IMR-90 (cell line): ENCODE data around the gene PACS1. TPM values are rescaled to one million over a fixed set of nuclear protein-coding genes. Genes with fewer than 3 reads are reported as not detected.

Experiments used
- ATAC-seq: fragments of 200-7000 bp; cut with Tn5 transposase; 2 replicates; pipeline ENCODE4 v1.9.1; 2020; ENCODE audit warnings: low read depth, mild to moderate bottlenecking, moderate library complexity
- BruUV-seq: library from RNA; stranded (reverse); fragments of 400-500 nt; replicated peaks from 2 replicates; lab custom pipeline; 2021; lab: Mats Ljungman, UMichigan
- CTCF ChIA-PET: fragments of 300-600 bp; formaldehyde crosslinking; extraction: SDS; loops from one replicate; lab custom pipeline; 2021; ENCODE audit warnings: antibody characterized with exemption; lab: Yijun Ruan, JAX
- POLR2A ChIA-PET: fragments of 300-600 bp; sonication (Branson Sonifier 250); formaldehyde crosslinking; loops from one replicate; lab custom pipeline; 2022; ENCODE audit warnings: antibody characterized with exemption; ENCODE audit not compliant: unreplicated experiment; lab: Charles Lee
- DNase-seq: peaks from one replicate; pipeline ENCODE4 v3.0.0; 2013
- H2AFZ ChIP-seq: replicated peaks from 2 replicates; pipeline ENCODE3; 2013; ENCODE audit warnings: low read length, mild to moderate bottlenecking; ENCODE audit not compliant: poor library complexity
- H2AK5ac ChIP-seq: 2 replicates; pipeline ENCODE4 v1.6.1; 2013; ENCODE audit warnings: low read depth, low read length, inconsistent platforms
- H2AK9ac ChIP-seq: replicated peaks from 2 replicates; pipeline ENCODE3; 2013; ENCODE audit warnings: mild to moderate bottlenecking, low read depth, low read length, moderate library complexity; ENCODE audit not compliant: poor library complexity
- H2BK120ac ChIP-seq: 2 replicates; pipeline ENCODE4 v1.6.1; 2013; ENCODE audit warnings: low read depth, low read length, inconsistent platforms
- H2BK15ac ChIP-seq: 3 replicates; pipeline ENCODE4 v1.6.1; 2013; ENCODE audit warnings: low read depth, low read length, inconsistent platforms
- H2BK20ac ChIP-seq: 2 replicates; pipeline ENCODE4 v1.6.1; 2013; ENCODE audit warnings: low read depth, mild to moderate bottlenecking, inconsistent platforms, low read length, moderate library complexity
- H2BK5ac ChIP-seq: 2 replicates; pipeline ENCODE4 v1.6.1; 2013; ENCODE audit warnings: mild to moderate bottlenecking, low read depth, low read length, inconsistent platforms; ENCODE audit not compliant: poor library complexity, severe bottlenecking
- H3K14ac ChIP-seq: replicated peaks from 2 replicates; pipeline ENCODE4 v1.6.1; 2013; ENCODE audit warnings: low read depth, low read length, inconsistent platforms
- H3K18ac ChIP-seq: 2 replicates; pipeline ENCODE4 v1.6.1; 2013; ENCODE audit warnings: low read depth, low read length, control low read depth
- H3K23ac ChIP-seq: 2 replicates; pipeline ENCODE4 v1.6.1; 2013; ENCODE audit warnings: low read depth, low read length, inconsistent platforms
- H3K27ac ChIP-seq: 2 replicates; pipeline ENCODE4 v1.5.1; 2013; ENCODE audit warnings: mild to moderate bottlenecking, control low read depth, low read length; ENCODE audit not compliant: insufficient read depth
- H3K27me3 ChIP-seq: 2 replicates; pipeline ENCODE4 v1.6.1; 2013; ENCODE audit warnings: low read length; ENCODE audit not compliant: control insufficient read depth, insufficient read depth
- H3K36me3 ChIP-seq: 2 replicates; pipeline ENCODE4 v1.6.1; 2013; ENCODE audit warnings: low read length, mixed read lengths; ENCODE audit not compliant: control insufficient read depth, insufficient read depth
- H3K4ac ChIP-seq: 2 replicates; pipeline ENCODE4 v1.6.1; 2013; ENCODE audit warnings: low read depth, low read length, inconsistent platforms
- H3K4me1 ChIP-seq: 2 replicates; pipeline ENCODE4 v1.6.1; 2013; ENCODE audit warnings: low read length, mixed read lengths; ENCODE audit not compliant: control insufficient read depth, insufficient read depth
- H3K4me2 ChIP-seq: 2 replicates; pipeline ENCODE4 v1.6.1; 2013; ENCODE audit warnings: low read depth, mild to moderate bottlenecking, control low read depth, low read length, moderate library complexity
- H3K4me3 ChIP-seq: 2 replicates; pipeline ENCODE4 v1.5.1; 2013; ENCODE audit warnings: low read depth, mild to moderate bottlenecking, control low read depth, low read length, moderate library complexity; ENCODE audit not compliant: insufficient read depth
- H3K56ac ChIP-seq: 2 replicates; pipeline ENCODE4 v1.6.1; 2013; ENCODE audit warnings: low read length, inconsistent platforms; ENCODE audit not compliant: insufficient read depth; ENCODE audit errors: extremely low read depth
- H3K79me1 ChIP-seq, 2 experiments: 2 replicates each; pipeline ENCODE4 v1.6.1; 2013; ENCODE audit warnings: low read length in 2 of 2, inconsistent platforms in 1 of 2, low read depth in 1 of 2
- H3K9ac ChIP-seq: 2 replicates; pipeline ENCODE4 v1.6.1; 2013; ENCODE audit warnings: low read depth, low read length, control low read depth
- H3K9me1 ChIP-seq: 2 replicates; pipeline ENCODE4 v1.6.1; 2013; ENCODE audit warnings: low read length, inconsistent platforms; ENCODE audit not compliant: insufficient read depth
- H3K9me3 ChIP-seq: 2 replicates; pipeline ENCODE4 v1.6.1; 2013; ENCODE audit warnings: low read length; ENCODE audit not compliant: control insufficient read depth, insufficient read depth
- H4K20me1 ChIP-seq: 2 replicates; pipeline ENCODE4 v1.6.1; 2013; ENCODE audit warnings: low read length, inconsistent platforms; ENCODE audit not compliant: insufficient read depth
- H4K5ac ChIP-seq: 2 replicates; pipeline ENCODE4 v1.6.1; 2013; ENCODE audit warnings: mild to moderate bottlenecking, low read depth, low read length, control low read depth
- H4K8ac ChIP-seq, 2 experiments: 2 replicates each; pipeline ENCODE4 v1.6.1; 2013; ENCODE audit warnings: low read depth in 2 of 2, low read length in 2 of 2, control low read depth in 1 of 2, inconsistent platforms in 1 of 2
- H4K91ac ChIP-seq: 2 replicates; pipeline ENCODE4 v1.6.1; 2013; ENCODE audit warnings: low read depth, low read length, inconsistent platforms; ENCODE audit not compliant: insufficient read depth
- BHLHE40 ChIP-seq: fragments of 150-350 bp; IDR thresholded peaks from 2 replicates; pipeline ENCODE4 v1.6.1; 2016; ENCODE audit warnings: mild to moderate bottlenecking, low read depth, low read length
- CEBPB ChIP-seq: IDR thresholded peaks from 2 replicates; pipeline ENCODE4 v1.6.1; 2012; ENCODE audit warnings: low read depth, low read length, improper control_type of control experiment
- FOS ChIP-seq: fragments of 150-350 bp; IDR thresholded peaks from 2 replicates; pipeline ENCODE4 v1.6.1; 2016; ENCODE audit warnings: low read depth, low read length
- MAZ ChIP-seq: IDR thresholded peaks from 2 replicates; pipeline ENCODE4 v1.6.1; 2012; ENCODE audit warnings: low read depth, mild to moderate bottlenecking, low read length, improper control_type of control experiment, moderate library complexity, borderline replicate concordance
- RCOR1 ChIP-seq: IDR thresholded peaks from 2 replicates; pipeline ENCODE4 v1.6.1; 2012; ENCODE audit warnings: mild to moderate bottlenecking, low read length, improper control_type of control experiment; ENCODE audit not compliant: insufficient replicate concordance
- WGBS, 2 experiments: methylation state at CpG; one replicate each; pipeline versions ENCODE4 v1.1.5 to v1.1.7; 2013; ENCODE audit warnings: missing lambda C conversion rate in 2 of 2; ENCODE audit not compliant: insufficient read length in 1 of 2; ENCODE audit errors: extremely low coverage in 2 of 2; 5-methylcytosine and 5-hydroxymethylcytosine counted together
- dilution Hi-C: fragments of 300-500 bp; cut with HindIII; formaldehyde crosslinking; loops from one replicate; pipeline ENCODE4 v1.14.3; 2018; ENCODE audit warnings: low sequenced_read_pairs; ENCODE audit not compliant: unreplicated experiment
- in situ Hi-C: fragments of 300-500 bp; cut with MboI; formaldehyde crosslinking; loops from 3 replicates; pipeline ENCODE4 v1.14.3; 2019; ENCODE audit warnings: low sequenced_read_pairs, inconsistent platforms, mixed read lengths
- intact Hi-C: fragments of 100-400 bp; cut with micrococcal nuclease; formaldehyde crosslinking; loops from 2 replicates; pipeline ENCODE4 v1.10.0; 2022
- polyA plus RNA-seq, 3 experiments: library from polyadenylated mRNA; depleted of rRNA; stranded (reverse); fragments of >200 nt; gene quantifications; 2 replicates each; pipeline ENCODE4 v1.2.3, GENCODE V29; 2012; ENCODE audit warnings: low replicate concordance in 1 of 3
- total RNA-seq: library from RNA; depleted of rRNA; stranded (reverse); fragments of >200 nt; gene quantifications from 2 replicates; pipeline ENCODE4 v1.2.3, GENCODE V29; 2012

The PACS1 gene
- total and polyA plus RNA-seq, 2 of the 4 experiments (the other 2 are of a cell fraction), result 7.3 to 32.0 TPM

DNA sequence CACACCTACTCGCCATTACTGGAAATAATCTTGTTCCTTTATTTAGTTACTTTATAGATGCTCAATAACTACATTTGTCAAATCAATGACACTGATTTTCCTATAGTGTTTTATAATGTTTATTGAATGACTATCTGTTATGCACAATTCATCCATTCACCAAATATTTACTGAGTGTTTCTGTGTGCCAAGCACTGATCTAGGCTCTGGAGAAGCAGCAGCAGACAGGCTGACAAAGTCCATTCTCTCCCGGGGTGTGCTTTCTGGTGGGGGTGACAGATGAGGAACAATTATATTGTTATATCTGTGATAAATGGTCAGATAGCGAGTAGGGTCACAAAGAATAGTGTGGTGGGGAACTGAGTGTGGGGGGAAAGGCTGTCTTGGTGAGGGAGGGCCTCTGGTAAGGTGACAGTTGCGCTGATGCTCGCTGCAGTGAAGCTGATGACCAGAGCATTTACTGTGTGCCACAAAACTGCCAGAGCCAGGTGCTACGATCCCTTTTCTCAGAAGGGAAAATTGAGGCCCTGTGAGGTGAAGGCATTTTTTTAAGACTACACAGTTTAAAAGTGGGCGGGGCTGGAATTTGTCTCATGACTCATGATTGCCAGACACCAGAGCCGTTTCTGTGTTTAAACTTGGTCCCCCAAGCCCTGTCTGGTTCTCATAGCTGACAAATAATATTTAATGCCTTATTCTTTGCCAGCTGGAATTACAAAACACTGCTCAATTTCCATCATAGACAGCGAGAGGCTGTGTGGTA lies 10.2 kb downstream of the PACS1 start:
- no peak overlapping the region for H2BK15ac ChIP-seq
- in situ Hi-C loops (no loop called here), intact Hi-C loops (loop anchor here (5.0 to 10.0 kb wide), 2 partner anchors 37 to 125 kb away; no protein-coding TSS in a partner anchor), dilution Hi-C loops (no loop called here)
- H3K36me3 ChIP-seq, result peaks cover 4% of the 10 kb centered on the region; the same call in 1 of the 2 replicates
- peak overlapping the region; percentile 25 for H2AK5ac ChIP-seq
- DNase-seq (peak; percentile 82), ATAC-seq (peak; percentile 87)
- peak overlapping the region; percentile 65 for H2BK5ac ChIP-seq
- peaks cover 75% of the 10 kb centered on the region for H4K20me1 ChIP-seq
- peaks cover 23% of the 10 kb centered on the region for H3K9me1 ChIP-seq
- H3K4me1 ChIP-seq, result peaks cover 26% of the 10 kb centered on the region
- H3K27me3 ChIP-seq, result no peaks in the 10 kb centered on the region
- no peak overlapping the region for H4K8ac ChIP-seq
- H2AFZ ChIP-seq, result no peak overlapping the region
- H3K9me3 ChIP-seq, result no peaks in the 10 kb centered on the region
- no peak overlapping the region for H3K4me2 ChIP-seq
- no peak overlapping the region for H3K56ac ChIP-seq
- no peak overlapping the region for H4K91ac ChIP-seq
- H3K27ac ChIP-seq, result no peak overlapping the region
- peak overlapping the region; percentile 14; the same call in 1 of the 2 replicates for H3K23ac ChIP-seq
- CTCF ChIA-PET, result no interaction called here
- peak overlapping the region; percentile 75 for H3K14ac ChIP-seq
- H2AK9ac ChIP-seq, result peak overlapping the region; percentile 63
- peak overlapping the region; percentile 72 for H3K4ac ChIP-seq
- BruUV-seq, result no TSS peak
- no peak overlapping the region for H3K9ac ChIP-seq
- H3K79me1 ChIP-seq, result peaks cover 30 to 86% of the 10 kb centered on the region in 2 experiments
- peak; percentile 64 for TF ChIP-seq RCOR1
- peak; percentile 51; the same call in 1 of the 2 replicates for TF ChIP-seq CEBPB
- peak; percentile 62 for TF ChIP-seq FOS
- 0 out of 2 replicates have a peak, but pooled peaks have one; percentile 15 for TF ChIP-seq MAZ
- TF ChIP-seq BHLHE40, result no peak
- peak overlapping the region; percentile 28; the same call in 1 of the 2 replicates for H2BK20ac ChIP-seq
- 98% methylated on average over 5 of the region's 9 CpGs; no CpG with 5 or more reads in 1 of the 2 experiments for WGBS, 2 experiments
- POLR2A ChIA-PET, result interaction anchor here (0.6 kb wide), 1 partner anchor 10 kb away, joined by 8 read pairs; no protein-coding TSS in a partner anchor
- no peak overlapping the region for H4K5ac ChIP-seq
- no peak overlapping the region for H2BK120ac ChIP-seq
- H3K4me3 ChIP-seq, result no peak overlapping the region
- no peak overlapping the region for H3K18ac ChIP-seq
